CD4-positive, alpha-beta memory T cell (primary cell): ENCODE results near the gene HPCAL4. TPM values are rescaled to one million over a fixed set of nuclear protein-coding genes. Genes with fewer than 3 reads are reported as not detected.

ENCODE experiments used
- CTCF ChIA-PET: fragments of 350-600 bp; sonication (Branson Sonifier 250); formaldehyde crosslinking; loops from one replicate; lab custom pipeline; 2021; ENCODE audit warnings: inconsistent platforms; ENCODE audit not compliant: partially characterized antibody; lab: Charles Lee
- POLR2A ChIA-PET: fragments of 350-600 bp; sonication (Branson Sonifier 250); formaldehyde crosslinking; loops from one replicate; lab custom pipeline; 2021; ENCODE audit not compliant: partially characterized antibody; lab: Charles Lee
- DNase-seq, 5 donors: peaks; one replicate each; pipeline versions ENCODE4 v3.0.0 to v3.0.0-alpha.2; 2020 to 2022; ENCODE audit warnings: mixed read lengths in 1 of 5
- H3K27ac ChIP-seq: one replicate; pipeline ENCODE4 v1.7.0; 2013; ENCODE audit warnings: low read depth, low read length
- H3K27me3 ChIP-seq: 2 replicates; pipeline ENCODE4 v1.7.0; 2013; ENCODE audit warnings: mild to moderate bottlenecking, low read length, moderate library complexity; ENCODE audit not compliant: insufficient read depth
- H3K36me3 ChIP-seq: 2 replicates; pipeline ENCODE4 v1.7.0; 2013; ENCODE audit warnings: mild to moderate bottlenecking, low read length, moderate library complexity; ENCODE audit not compliant: insufficient read depth
- H3K4me1 ChIP-seq: 2 replicates; pipeline ENCODE4 v1.7.0; 2013; ENCODE audit warnings: mild to moderate bottlenecking, low read length, moderate library complexity; ENCODE audit not compliant: insufficient read depth
- H3K4me3 ChIP-seq, 2 donors: one replicate each; pipeline ENCODE4 v1.7.0; 2013; ENCODE audit warnings: low read length in 2 of 2, mild to moderate bottlenecking in 1 of 2
- H3K9me3 ChIP-seq, 2 donors: one replicate each; pipeline ENCODE4 v1.7.0; 2013; ENCODE audit warnings: low read length in 2 of 2, control low read depth in 1 of 2; ENCODE audit not compliant: control insufficient read depth in 1 of 2
- H3K27ac Mint-ChIP-seq, 7 donors: one replicate each; pipeline ENCODE4 v1.8.0; 2020 to 2021; ENCODE audit warnings: mixed read lengths in 7 of 7, mild to moderate bottlenecking in 6 of 7, inconsistent platforms in 3 of 7, moderate library complexity in 3 of 7
- H3K27me3 Mint-ChIP-seq, 2 donors: one replicate each; pipeline ENCODE4 v1.8.0; 2020 to 2021; ENCODE audit warnings: mixed read lengths in 2 of 2
- H3K36me3 Mint-ChIP-seq, 2 donors: one replicate each; pipeline ENCODE4 v1.8.0; 2020 to 2021; ENCODE audit warnings: mixed read lengths in 2 of 2, inconsistent platforms in 1 of 2, mild to moderate bottlenecking in 1 of 2
- H3K4me1 Mint-ChIP-seq, 4 donors: one replicate each; pipeline ENCODE4 v1.8.0; 2020 to 2021; ENCODE audit warnings: mixed read lengths in 4 of 4, mild to moderate bottlenecking in 1 of 4
- H3K4me3 Mint-ChIP-seq, 8 donors: one replicate each; pipeline ENCODE4 v1.8.0; 2020 to 2021; ENCODE audit warnings: mixed read lengths in 8 of 8, mild to moderate bottlenecking in 7 of 8, moderate library complexity in 6 of 8, inconsistent platforms in 3 of 8
- H3K9me3 Mint-ChIP-seq, 8 donors: one replicate each; pipeline ENCODE4 v1.8.0; 2020 to 2021; ENCODE audit warnings: mixed read lengths in 8 of 8, mild to moderate bottlenecking in 5 of 8, inconsistent platforms in 3 of 8, moderate library complexity in 1 of 8
- intact Hi-C: fragments of 100-400 bp; cut with micrococcal nuclease; formaldehyde crosslinking; loops from one replicate; pipeline ENCODE4 v1.15.1; 2023
- polyA plus RNA-seq, 2 donors: library from polyadenylated mRNA; unstranded; fragments of 300-500 nt; fragmentation: Illumina TruSeq; gene quantifications; one replicate each; pipeline ENCODE4 v1.2.3, GENCODE V29; 2021
- total RNA-seq, 2 experiments: library from RNA; stranded (reverse); gene quantifications; one replicate each; pipeline ENCODE4 v1.2.3, GENCODE V29; 2021

Gene HPCAL4
- total and polyA plus RNA-seq, 4 experiments from 2014 or later: 8.9 to 32.4 (median 20.7) TPM

DNA sequence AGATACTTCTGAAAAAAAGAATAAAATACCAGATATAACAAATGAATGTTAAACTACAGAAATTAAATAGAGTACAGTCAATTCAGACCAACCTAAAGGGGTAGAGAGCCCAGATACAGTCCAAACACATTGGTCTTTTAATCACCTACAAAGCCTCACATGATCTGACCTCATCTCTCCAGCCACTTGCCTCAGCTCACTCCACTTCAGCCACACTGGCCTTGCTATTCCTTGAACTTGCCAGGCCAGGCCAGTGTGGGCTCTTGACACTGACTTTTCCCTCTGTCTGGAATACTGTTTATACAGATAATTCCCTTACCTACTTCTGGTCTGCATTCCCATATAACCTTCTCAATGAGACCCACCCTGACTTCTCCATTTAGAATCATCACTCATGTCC lies 30.4 kb upstream of the HPCAL4 start:
- CTCF ChIA-PET: interaction anchor here (1.0 to 5.8 kb wide), 6 partner anchors 48 to 120 kb away, joined by 3 to 46 read pairs (median 11); partner anchors contain the start of gene NT5C1A

GRCh38 chr1:39720094-39720999 lies 29.1 kb upstream of the HPCAL4 start:
- Histone ChIP-seq H3K36me3 (no peaks in the 10 kb centered on the region), H3K27me3 (peaks cover 5% of the 10 kb centered on the region), H3K4me3 (no peak overlapping the region), H3K27ac (no peak overlapping the region), H3K4me1 (no peaks in the 10 kb centered on the region), H3K9me3 (no peaks in the 10 kb centered on the region)
- H3K36me3 Mint-ChIP-seq: no peaks in the 10 kb centered on the region
- H3K4me1 Mint-ChIP-seq: peaks cover 0 to 3% (median under 1%) of the 10 kb centered on the region in 4 donors
- H3K27ac Mint-ChIP-seq: no peak overlapping the region
- H3K9me3 Mint-ChIP-seq: no peaks in the 10 kb centered on the region
- intact Hi-C loops: loop anchor here (1.0 to 10.0 kb wide), 5 partner anchors 48 to 616 kb away; partner anchors contain the start of gene NT5C1A
- H3K4me3 Mint-ChIP-seq: no peak overlapping the region
- H3K27me3 Mint-ChIP-seq: peaks cover 27 to 30% of the 10 kb centered on the region in 2 donors
- ChIA-PET CTCF (interaction anchor here (0.7 to 5.8 kb wide), 19 partner anchors 16 to 137 kb away, joined by 3 to 46 read pairs (median 5); partner anchors contain the start of gene NT5C1A), POLR2A (interaction anchor here (1.2 to 1.7 kb wide), 4 partner anchors 18 to 114 kb away, joined by 4 to 6 read pairs (median 4); partner anchors contain the start of genes NT5C1A and PPIE)
- peak in 4 of 5 donors; percentile 65 to 76 (median 72) for DNase-seq

More for the DNA sequence above, 30.4 kb upstream of the HPCAL4 start:
- H3K4me3 Mint-ChIP-seq: no peak overlapping the region
- no peaks in the 10 kb centered on the region for H3K9me3 Mint-ChIP-seq
- POLR2A ChIA-PET: interaction anchor here (1.3 kb wide), 1 partner anchor 50 kb away, joined by 3 read pairs; the partner anchor contains the start of gene NT5C1A
- no peaks in the 10 kb centered on the region for H3K36me3 Mint-ChIP-seq
- intact Hi-C loops: loop anchor here (10.0 kb wide), 1 partner anchor 617 kb away; no protein-coding TSS in a partner anchor
- Histone ChIP-seq H3K36me3 (no peaks in the 10 kb centered on the region), H3K27ac (no peak overlapping the region), H3K9me3 (no peaks in the 10 kb centered on the region), H3K4me1 (no peaks in the 10 kb centered on the region), H3K4me3 (no peak overlapping the region), H3K27me3 (peaks cover 5% of the 10 kb centered on the region)
- no peak overlapping the region for H3K27ac Mint-ChIP-seq
- peaks cover 0 to 3% (median under 1%) of the 10 kb centered on the region in 4 donors for H3K4me1 Mint-ChIP-seq
- DNase-seq: no peak
- peaks cover 21 to 31% of the 10 kb centered on the region in 2 donors for H3K27me3 Mint-ChIP-seq

- Histone ChIP-seq H3K4me3 (no peak overlapping the region), H3K9me3 (no peaks in the 10 kb centered on the region), H3K27me3 (peaks cover 5% of the 10 kb centered on the region), H3K27ac (no peak overlapping the region), H3K36me3 (no peaks in the 10 kb centered on the region), H3K4me1 (no peaks in the 10 kb centered on the region)
- Mint-ChIP-seq H3K9me3 (no peaks in the 10 kb centered on the region), H3K27ac (no peak overlapping the region), H3K4me1 (peaks cover 0 to 3% (median under 1%) of the 10 kb centered on the region in 4 donors), H3K4me3 (no peak overlapping the region), H3K36me3 (no peaks in the 10 kb centered on the region), H3K27me3 (peaks cover 24 to 29% of the 10 kb centered on the region in 2 donors)
- no peak for DNase-seq
- POLR2A ChIA-PET: no interaction called here
- intact Hi-C loops: no loop called here
- CTCF ChIA-PET: interaction anchor here (1.2 to 5.8 kb wide), 3 partner anchors 45 to 113 kb away, joined by 9 to 46 read pairs (median 17); partner anchors contain the start of gene NT5C1A
These were observed 26.6 kb upstream of the HPCAL4 start for GRCh38 chr1:39717809-39718208.

- no peaks in the 10 kb centered on the region for H3K9me3 Mint-ChIP-seq
- CTCF ChIA-PET: interaction anchor here (0.8 to 4.1 kb wide), 6 partner anchors 9 to 108 kb away, joined by 3 to 23 read pairs (median 6); no protein-coding TSS in a partner anchor
- POLR2A ChIA-PET: interaction anchor here (1.5 kb wide), 1 partner anchor 25 kb away, joined by 3 read pairs; the partner anchor contains the start of gene PPIE
These were observed 22.3 kb upstream of the HPCAL4 start for GRCh38 chr1:39713557-39713956.

GRCh38 chr1:39711966-39712340 lies 20.7 kb upstream of the HPCAL4 start:
- H3K4me1 ChIP-seq: no peaks in the 10 kb centered on the region
- DNase-seq: no peak
- H3K27ac Mint-ChIP-seq: peak overlapping the region in 1 of 7 donors; percentile 14
- H3K4me3 Mint-ChIP-seq: no peak overlapping the region
- no peaks in the 10 kb centered on the region for H3K9me3 Mint-ChIP-seq
- peaks cover 2% of the 10 kb centered on the region for H3K27me3 ChIP-seq
- no peak overlapping the region for H3K4me3 ChIP-seq
- no peaks in the 10 kb centered on the region for H3K4me1 Mint-ChIP-seq
- no peaks in the 10 kb centered on the region for H3K36me3 Mint-ChIP-seq
- peaks cover 10 to 23% of the 10 kb centered on the region in 2 donors for H3K27me3 Mint-ChIP-seq
- no peaks in the 10 kb centered on the region for H3K9me3 ChIP-seq
- ChIA-PET CTCF (interaction anchor here (1.1 to 4.1 kb wide), 2 partner anchors 14 to 106 kb away, joined by 3 to 23 read pairs; no protein-coding TSS in a partner anchor), POLR2A (interaction anchor here (0.6 to 1.7 kb wide), 2 partner anchors 21 to 168 kb away, joined by 3 to 5 read pairs; partner anchors contain the start of gene HPCAL4)
- no peak overlapping the region for H3K27ac ChIP-seq
- intact Hi-C loops: no loop called here
- no peaks in the 10 kb centered on the region for H3K36me3 ChIP-seq

More at GRCh38 chr1:39713557-39713956, 22.3 kb upstream of the HPCAL4 start:
- no peaks in the 10 kb centered on the region for H3K4me1 Mint-ChIP-seq
- H3K4me3 Mint-ChIP-seq: no peak overlapping the region
- H3K27me3 Mint-ChIP-seq: peaks cover 21 to 32% of the 10 kb centered on the region in 2 donors
- no peaks in the 10 kb centered on the region for H3K36me3 Mint-ChIP-seq
- no peaks in the 10 kb centered on the region for H3K36me3 ChIP-seq
- H3K27ac ChIP-seq: no peak overlapping the region
- no peak overlapping the region for H3K27ac Mint-ChIP-seq
- H3K4me3 ChIP-seq: no peak overlapping the region
- H3K4me1 ChIP-seq: no peaks in the 10 kb centered on the region
- H3K9me3 ChIP-seq: no peaks in the 10 kb centered on the region
- intact Hi-C loops: no loop called here
- H3K27me3 ChIP-seq: peaks cover 5% of the 10 kb centered on the region
- no peak for DNase-seq

DNA sequence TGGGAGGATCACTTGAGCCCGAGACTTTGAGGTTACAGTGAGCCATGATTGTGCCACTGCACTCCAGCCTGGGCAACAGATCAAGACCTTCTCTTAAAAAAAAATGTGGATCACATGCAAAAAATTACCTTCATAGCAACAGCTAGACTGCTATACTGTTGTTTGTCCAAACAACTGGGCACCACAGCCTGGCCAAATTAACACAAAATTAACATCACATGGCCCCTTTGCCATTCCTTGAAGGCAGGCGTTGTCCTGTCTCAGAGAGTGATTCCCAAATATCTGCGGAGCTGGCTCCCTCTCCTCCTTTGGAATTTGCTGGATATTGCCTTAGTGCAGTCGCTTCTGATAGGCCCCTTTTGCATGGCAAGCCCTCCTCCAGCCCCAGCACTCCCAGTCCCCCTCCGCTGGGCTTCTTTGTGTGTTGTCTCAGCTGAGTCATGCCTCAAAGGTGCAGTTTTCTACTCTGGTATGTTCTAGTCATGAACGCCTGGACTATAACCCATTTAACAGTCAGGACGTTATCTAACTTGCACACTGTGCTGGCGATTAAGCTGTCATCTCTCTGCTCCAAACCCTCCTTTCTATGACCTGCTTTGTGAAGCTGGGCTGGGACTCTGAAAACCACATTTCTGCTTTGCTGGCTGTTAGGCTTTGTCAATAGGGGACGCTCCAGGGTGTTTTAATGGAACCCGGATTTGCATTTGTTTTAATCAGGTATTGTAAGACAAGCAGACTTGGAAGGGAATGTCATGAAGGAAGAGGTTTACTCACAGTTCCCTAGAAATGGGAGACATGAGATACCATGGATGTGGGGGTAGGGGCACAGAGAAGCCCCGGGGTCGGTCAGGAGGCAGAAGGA lies 20.1 kb upstream of the HPCAL4 start:
- Mint-ChIP-seq H3K9me3 (no peaks in the 10 kb centered on the region), H3K27ac (peak overlapping the region in 1 of 7 donors; percentile 14), H3K27me3 (peaks cover 5 to 19% of the 10 kb centered on the region in 2 donors), H3K4me1 (no peaks in the 10 kb centered on the region), H3K36me3 (no peaks in the 10 kb centered on the region), H3K4me3 (no peak overlapping the region)
- Histone ChIP-seq H3K9me3 (no peaks in the 10 kb centered on the region), H3K4me3 (no peak overlapping the region), H3K4me1 (no peaks in the 10 kb centered on the region), H3K27me3 (no peaks in the 10 kb centered on the region), H3K36me3 (no peaks in the 10 kb centered on the region), H3K27ac (no peak overlapping the region)
- no peak for DNase-seq
- ChIA-PET POLR2A (interaction anchor here (0.6 to 1.7 kb wide), 2 partner anchors 20 to 169 kb away, joined by 3 to 5 read pairs; partner anchors contain the start of gene HPCAL4), CTCF (interaction anchor here (0.6 to 4.1 kb wide), 4 partner anchors 14 to 193 kb away, joined by 3 to 23 read pairs (median 4); no protein-coding TSS in a partner anchor)
- intact Hi-C loops: no loop called here
